Rectal smooth muscle tissue (tissue), 1 donor: Measurements from ENCODE around the gene OR2Z1.
"Not testable (repeated sequence)": the region's sequence is repeated elsewhere in the genome, so short reads cannot be mapped to it uniquely, and the experiment has no call there.

Source experiments
- H3K27ac ChIP-seq: one replicate; pipeline ENCODE4 v1.7.0; 2013; ENCODE audit warnings: low read depth, low read length, inconsistent platforms
- H3K27me3 ChIP-seq: one replicate; pipeline ENCODE4 v1.7.0; 2013; ENCODE audit warnings: low read length; ENCODE audit not compliant: control insufficient read depth, insufficient read depth
- H3K36me3 ChIP-seq: one replicate; pipeline ENCODE4 v1.7.0; 2013; ENCODE audit warnings: low read length; ENCODE audit not compliant: control insufficient read depth, insufficient read depth
- H3K4me1 ChIP-seq: one replicate; pipeline ENCODE4 v1.7.0; 2013; ENCODE audit warnings: low read length; ENCODE audit not compliant: control insufficient read depth, insufficient read depth
- H3K4me3 ChIP-seq: one replicate; pipeline ENCODE4 v1.7.0; 2013; ENCODE audit warnings: low read length
- H3K9ac ChIP-seq: one replicate; pipeline ENCODE4 v1.7.0; 2013; ENCODE audit warnings: low read length

OR2Z1 gene

DNA sequence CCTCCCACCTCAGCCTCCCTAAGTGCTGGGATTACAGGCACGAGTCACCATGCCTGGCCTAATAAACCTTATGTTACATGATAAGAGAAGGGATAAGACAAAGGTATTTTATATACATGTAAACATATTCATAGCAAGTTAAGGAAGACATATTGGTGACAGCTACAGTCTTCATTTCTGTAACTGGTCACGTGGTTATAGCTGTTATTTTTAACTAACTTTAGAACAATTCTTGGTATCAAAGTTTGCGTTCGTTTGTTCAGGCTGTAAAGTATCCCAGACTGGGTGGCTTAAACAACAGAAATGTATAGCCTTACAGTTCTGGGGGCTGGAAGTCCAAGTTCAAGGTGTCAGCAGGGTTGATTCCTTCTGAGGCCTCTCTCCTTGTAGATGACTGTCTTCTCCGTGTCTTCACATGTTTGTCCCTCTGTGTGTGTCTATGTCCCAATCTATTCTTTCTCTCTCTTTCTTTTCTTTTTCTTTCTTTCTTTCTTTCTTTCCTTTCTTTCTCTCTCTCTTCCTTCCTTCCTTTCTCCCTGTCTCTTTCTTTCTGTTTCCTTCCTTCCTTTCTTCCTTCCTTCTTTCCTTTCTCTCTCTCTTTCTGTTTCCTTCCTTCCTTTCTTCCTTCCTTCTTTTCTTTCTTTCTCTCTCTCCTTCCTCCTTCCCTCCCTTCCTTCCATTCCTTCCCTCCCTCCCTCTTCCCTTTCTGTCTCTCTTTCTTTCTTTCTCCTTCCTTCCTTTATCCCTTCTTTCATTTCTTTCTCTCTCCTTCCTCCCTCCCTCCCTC is 30.5 kb upstream of the OR2Z1 start:
- Histone ChIP-seq H3K4me3 (no peak overlapping the region), H3K4me1 (no peaks in the 10 kb centered on the region), H3K27ac (no peak overlapping the region), H3K27me3 (peaks cover 3% of the 10 kb centered on the region), H3K9ac (no peak overlapping the region), H3K36me3 (no peaks in the 10 kb centered on the region)

DNA sequence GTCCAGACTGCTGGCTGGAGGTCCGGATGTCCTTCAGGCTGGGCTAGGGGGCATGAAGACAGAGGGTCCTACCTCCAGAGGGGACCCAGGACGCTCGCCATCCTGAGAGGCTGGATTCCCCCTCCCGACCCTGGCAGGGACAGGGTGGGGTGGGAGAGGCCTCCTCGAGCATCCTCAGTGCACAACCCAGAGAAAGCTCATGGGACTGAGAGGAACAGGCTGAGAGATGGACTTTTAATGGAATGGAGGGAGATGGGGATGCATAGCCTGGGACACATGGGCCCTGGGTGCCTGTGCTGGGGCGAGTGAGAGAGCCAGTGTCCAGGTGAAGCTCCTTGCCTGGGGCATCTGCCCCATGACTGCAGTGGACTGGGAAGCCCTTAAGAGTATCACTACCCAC is 25.9 kb upstream of the OR2Z1 start:
- Histone ChIP-seq H3K9ac (no peak overlapping the region), H3K4me1 (no peaks in the 10 kb centered on the region), H3K36me3 (no peaks in the 10 kb centered on the region), H3K27ac (no peak overlapping the region), H3K4me3 (no peak overlapping the region), H3K27me3 (peaks cover 3% of the 10 kb centered on the region)

DNA sequence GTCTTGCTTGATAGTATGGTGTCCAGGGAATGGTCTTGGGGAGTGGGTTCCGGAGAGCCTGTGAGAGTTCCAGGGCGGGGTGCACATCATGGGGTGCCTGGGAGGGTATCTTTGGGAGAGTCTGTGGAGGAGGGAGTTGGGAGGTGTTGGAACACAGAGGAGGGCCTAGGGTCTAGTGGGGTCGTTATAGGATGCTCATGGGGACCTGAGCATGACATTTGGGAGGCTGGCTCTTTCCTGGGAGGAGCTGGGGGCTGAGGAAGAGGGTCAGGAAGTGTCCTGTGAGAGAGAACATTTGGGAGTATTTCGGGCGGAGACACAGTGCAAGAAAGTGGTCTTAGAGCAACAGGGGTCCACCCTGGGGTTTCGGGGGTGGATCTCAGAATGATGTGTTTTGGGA is 25.5 kb upstream of the OR2Z1 start:
- Histone ChIP-seq H3K36me3 (no peaks in the 10 kb centered on the region), H3K27me3 (peaks cover 3% of the 10 kb centered on the region), H3K4me1 (no peaks in the 10 kb centered on the region), H3K4me3 (no peak overlapping the region), H3K9ac (no peak overlapping the region), H3K27ac (no peak overlapping the region)

DNA sequence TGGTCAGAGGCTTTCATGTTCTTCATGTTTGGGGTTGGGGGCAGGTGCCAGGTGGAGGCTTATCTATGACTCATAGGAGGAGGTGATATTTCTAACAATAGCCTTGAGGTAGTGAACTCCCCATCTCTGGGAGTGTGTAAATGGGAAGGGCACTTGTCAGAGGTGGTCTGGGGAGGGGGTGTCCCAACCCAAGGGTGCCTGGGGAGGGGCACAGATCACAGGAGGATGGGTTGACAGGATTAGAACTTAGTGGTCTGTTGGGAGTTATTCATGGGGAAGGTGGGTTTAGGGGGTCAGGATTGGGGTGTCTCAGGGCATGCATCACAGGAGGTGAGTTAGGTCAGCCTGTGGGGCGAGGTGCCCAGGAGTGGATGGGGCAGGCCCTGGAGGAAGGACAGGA is 24.4 kb upstream of the OR2Z1 start:
- Histone ChIP-seq H3K36me3 (no peaks in the 10 kb centered on the region), H3K27ac (no peak overlapping the region), H3K4me1 (no peaks in the 10 kb centered on the region), H3K9ac (no peak overlapping the region), H3K27me3 (peaks cover 3% of the 10 kb centered on the region), H3K4me3 (no peak overlapping the region)

DNA sequence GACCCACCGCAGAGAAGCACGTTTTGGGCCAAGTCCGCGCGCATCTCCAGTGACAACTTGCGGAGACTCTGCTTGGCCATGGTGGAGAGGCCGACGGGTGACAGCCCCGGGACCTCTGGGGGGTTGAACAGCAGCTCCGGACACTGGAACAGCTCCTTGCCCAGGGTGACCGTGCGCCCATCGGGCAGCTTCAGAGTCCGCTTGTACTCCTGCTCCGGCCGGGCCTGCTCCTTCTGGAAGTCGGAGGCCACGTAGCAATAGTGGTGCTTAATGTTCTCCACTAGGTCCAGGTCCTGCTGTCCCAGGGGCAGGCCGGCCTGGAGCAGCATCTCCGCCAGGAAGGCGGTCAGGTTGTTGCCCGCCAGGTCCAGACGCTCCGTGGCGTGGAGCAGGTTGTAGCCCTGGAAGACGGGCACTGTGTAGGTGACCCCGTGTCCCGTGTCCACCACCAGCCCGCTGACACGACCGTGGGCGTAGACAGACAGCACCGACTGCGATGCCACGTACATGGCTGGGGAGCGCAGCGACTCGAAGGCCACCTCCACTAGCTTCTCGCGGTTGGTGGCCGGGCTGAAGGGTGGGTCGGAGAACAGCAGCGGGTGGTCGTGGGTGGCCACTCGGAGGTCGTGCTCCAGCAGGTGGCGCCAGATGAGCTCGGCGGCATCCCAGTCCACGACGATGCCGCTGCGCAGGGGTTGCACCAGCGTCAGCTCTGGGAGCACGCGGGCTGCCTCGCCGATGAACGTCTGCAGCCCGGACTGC is 23.6 kb upstream of the OR2Z1 start:
- Histone ChIP-seq H3K27ac (no peak overlapping the region), H3K4me1 (no peaks in the 10 kb centered on the region), H3K27me3 (peaks cover 3% of the 10 kb centered on the region), H3K4me3 (no peak overlapping the region), H3K9ac (no peak overlapping the region), H3K36me3 (no peaks in the 10 kb centered on the region)

DNA sequence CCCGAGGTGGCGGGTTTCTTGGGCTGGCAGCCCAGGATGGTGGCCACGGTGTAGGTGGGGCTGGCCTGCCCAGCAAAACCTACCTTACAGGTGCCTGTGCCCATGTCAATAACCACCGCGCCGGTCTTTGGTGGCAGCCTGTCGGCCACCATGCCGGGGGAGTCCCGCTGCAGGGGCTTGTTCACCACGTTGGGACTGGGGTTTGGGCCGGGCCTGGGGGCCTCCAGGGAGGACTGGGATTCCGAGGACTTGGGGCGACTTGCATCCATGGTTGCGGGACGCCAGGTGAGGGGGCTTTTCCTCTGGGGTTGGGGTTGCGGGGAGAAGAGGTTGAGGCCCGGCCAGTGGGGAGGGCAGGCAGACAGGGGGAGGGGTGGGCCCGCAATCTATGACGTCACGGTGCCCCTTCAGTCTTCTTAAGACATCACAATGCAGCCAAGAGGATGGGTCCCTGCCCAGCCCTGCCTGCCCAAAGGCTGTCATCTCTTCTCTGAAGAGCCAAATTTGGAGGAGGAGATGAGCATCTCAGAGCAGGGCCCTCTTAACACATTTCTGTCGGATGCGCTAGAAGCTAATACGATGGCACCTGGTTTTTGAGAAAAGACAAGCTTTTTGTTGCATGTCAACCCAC is 22.9 kb upstream of the OR2Z1 start, which contains the start of gene ACTL9:
TSS of gene ACTL9 (minus strand) at position 363 of the 631 bp plus-strand sequence. CDS start at position 269, 94 bp downstream.
- H3K27ac ChIP-seq = no peak within 1 kb of the TSS

DNA sequence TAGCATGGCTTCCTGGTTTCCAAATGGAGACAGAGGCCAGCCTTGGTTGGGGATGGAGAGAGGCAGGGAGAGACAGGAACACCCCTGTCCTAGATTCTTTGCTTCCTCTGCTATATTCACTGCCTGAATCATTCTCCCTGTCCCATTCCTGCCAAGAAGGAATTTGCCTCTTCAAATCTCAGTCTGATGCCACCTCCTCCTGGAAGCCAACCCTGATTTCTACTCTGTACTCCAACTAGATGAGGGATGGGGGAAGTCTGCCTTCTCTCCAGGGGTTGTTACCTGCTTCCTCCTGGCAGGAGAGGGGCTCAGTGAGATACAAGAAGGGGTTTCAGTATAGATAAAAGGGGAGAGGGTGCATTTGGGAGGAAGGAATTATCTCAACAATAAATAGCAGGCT is 21.5 kb upstream of the OR2Z1 start:
- no peaks in the 10 kb centered on the region for H3K4me1 ChIP-seq
- no peaks in the 10 kb centered on the region for H3K27me3 ChIP-seq
- no peak overlapping the region for H3K27ac ChIP-seq
- H3K9ac ChIP-seq = no peak overlapping the region
- H3K36me3 ChIP-seq = no peaks in the 10 kb centered on the region
- H3K4me3 ChIP-seq = no peak overlapping the region

More for the DNA sequence above, 22.9 kb upstream of the OR2Z1 start, which contains the start of gene ACTL9:
- no peaks in the 10 kb centered on the region for H3K4me1 ChIP-seq
- H3K27me3 ChIP-seq = no peaks in the 10 kb centered on the region
- H3K4me3 ChIP-seq = no peak within 1 kb of the TSS
- H3K36me3 ChIP-seq = no peaks in the 10 kb centered on the region
- H3K9ac ChIP-seq = no peak within 1 kb of the TSS

DNA sequence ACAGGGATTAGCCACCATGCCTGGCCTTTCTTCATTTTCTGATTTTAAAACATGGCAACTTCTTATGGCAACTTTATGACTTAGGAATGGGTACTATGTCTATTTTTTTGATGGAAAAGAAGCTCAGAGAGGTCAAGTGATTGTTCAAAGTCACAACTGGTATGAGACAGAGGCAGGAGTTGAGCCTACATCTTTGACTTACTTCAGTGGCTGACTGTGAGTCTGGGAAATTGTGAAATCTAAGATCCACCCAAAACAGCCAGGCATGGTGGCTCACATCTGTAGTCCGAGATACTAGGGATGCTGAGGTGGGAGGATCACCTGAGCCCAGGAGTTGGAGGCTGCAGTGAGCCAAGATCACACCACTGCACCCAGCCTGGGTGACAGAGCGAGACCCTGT is 20.5 kb upstream of the OR2Z1 start:
- Histone ChIP-seq H3K27ac (no peak overlapping the region), H3K27me3 (no peaks in the 10 kb centered on the region), H3K9ac (no peak overlapping the region), H3K36me3 (no peaks in the 10 kb centered on the region), H3K4me3 (no peak overlapping the region), H3K4me1 (no peaks in the 10 kb centered on the region)

DNA sequence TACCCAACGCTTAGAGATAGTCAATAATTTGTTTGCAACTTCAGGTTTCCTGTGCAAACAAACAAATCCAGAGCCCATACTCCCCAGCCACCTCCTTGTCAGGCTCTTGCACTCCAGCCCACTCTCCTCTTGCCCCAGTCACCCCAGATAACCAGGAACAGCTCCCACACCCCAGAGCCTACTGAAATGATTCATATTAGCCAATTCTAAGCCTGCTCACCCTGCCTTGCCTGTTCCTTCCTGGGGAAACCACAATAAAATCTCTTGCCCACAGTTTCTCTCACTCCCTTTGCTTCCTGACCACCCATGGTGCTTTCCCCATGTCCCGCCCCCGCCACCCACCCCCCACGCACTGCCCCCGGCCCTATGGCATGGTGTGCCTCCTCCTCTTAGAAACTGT is 19.1 kb upstream of the OR2Z1 start:
- H3K4me1 ChIP-seq = no peaks in the 10 kb centered on the region
- H3K4me3 ChIP-seq = no peak overlapping the region
- H3K36me3 ChIP-seq = no peaks in the 10 kb centered on the region
- no peaks in the 10 kb centered on the region for H3K27me3 ChIP-seq
- H3K9ac ChIP-seq = no peak overlapping the region
- H3K27ac ChIP-seq = no peak overlapping the region

DNA sequence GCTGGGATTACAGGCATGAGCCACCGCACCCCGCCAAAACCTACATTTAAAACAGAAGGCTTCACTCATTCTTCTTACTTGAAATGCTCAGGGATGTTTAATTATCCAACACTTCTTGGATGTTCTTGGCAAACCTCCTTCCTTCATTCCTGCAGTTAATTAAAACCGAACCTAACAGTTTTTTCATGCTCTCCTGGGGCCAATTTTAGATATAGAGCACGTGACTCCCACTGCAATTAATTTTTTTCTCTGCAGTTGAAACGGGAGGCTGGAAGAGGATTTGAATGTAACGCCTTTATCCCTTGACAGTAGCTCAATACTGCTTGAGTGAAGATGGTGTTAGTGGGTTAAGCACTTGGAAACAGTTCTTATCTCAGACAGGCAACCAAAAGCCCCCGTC is 18.2 kb upstream of the OR2Z1 start:
- no peaks in the 10 kb centered on the region for H3K27me3 ChIP-seq
- H3K4me1 ChIP-seq = no peaks in the 10 kb centered on the region
- H3K36me3 ChIP-seq = no peaks in the 10 kb centered on the region
- no peak overlapping the region for H3K27ac ChIP-seq
- H3K4me3 ChIP-seq = no peak overlapping the region
- H3K9ac ChIP-seq = no peak overlapping the region

DNA sequence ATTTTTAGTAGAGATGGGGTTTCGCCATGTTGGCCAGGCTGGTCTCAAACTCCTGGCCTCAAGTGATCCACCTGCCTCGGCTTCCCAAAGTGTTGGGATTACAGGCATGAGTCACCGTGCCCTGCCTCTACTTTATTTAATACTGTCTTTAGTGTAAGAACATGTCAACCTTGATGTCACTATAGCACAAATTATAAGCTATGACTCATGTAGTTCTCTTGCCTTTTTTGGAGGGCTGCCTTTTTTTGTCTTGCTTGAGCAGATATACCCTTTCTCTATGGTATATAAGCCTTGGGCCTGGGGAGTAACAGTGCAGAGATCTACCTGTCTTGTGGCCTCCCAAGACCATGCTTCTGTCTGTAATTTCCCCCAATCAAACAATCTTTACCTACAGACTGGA is 16.1 kb upstream of the OR2Z1 start:
- not testable (repeated sequence) for H3K36me3 ChIP-seq, H3K27me3 ChIP-seq, H3K9ac ChIP-seq, H3K4me1 ChIP-seq, H3K4me3 ChIP-seq, H3K27ac ChIP-seq

DNA sequence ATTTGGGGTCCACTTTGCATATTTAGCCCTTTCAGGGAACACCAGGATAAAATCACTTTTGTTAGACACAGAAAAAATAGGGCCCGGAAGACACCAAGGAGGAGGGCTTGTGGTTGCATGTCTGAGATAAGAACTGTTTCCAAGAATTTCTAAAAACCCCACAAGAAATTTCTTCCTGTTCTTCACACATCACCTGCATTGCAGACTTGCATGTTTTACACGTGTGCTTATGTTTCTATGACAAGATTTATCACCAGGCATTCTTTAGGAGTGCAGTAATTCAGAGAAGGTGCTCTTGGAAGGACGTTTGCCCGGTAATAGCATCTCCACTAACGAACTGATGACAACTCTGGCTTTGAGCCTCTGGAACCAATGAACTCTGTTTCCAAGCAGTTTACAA is 15.7 kb upstream of the OR2Z1 start:
- no peak overlapping the region for H3K27ac ChIP-seq

More for the DNA sequence above, 15.7 kb upstream of the OR2Z1 start:
- Histone ChIP-seq H3K36me3 (no peaks in the 10 kb centered on the region), H3K4me3 (no peak overlapping the region), H3K27me3 (no peaks in the 10 kb centered on the region), H3K9ac (no peak overlapping the region), H3K4me1 (no peaks in the 10 kb centered on the region)
